GM19468 (cell line): Measurements from ENCODE around the gene AHRR.
"Not testable (repeated sequence)": the region's sequence is repeated elsewhere in the genome, so short reads cannot be mapped to it uniquely, and the experiment has no call there.

ENCODE experiments used
- ATAC-seq: cut with Tn5 transposase; IDR thresholded peaks from one replicate; pipeline ENCODE4 v1.9.1; 2021; ENCODE audit warnings: mild to moderate bottlenecking, moderate library complexity, moderate number of reproducible peaks; ENCODE audit not compliant: unreplicated experiment; ENCODE audit errors: extremely low read depth

The AHRR gene

DNA sequence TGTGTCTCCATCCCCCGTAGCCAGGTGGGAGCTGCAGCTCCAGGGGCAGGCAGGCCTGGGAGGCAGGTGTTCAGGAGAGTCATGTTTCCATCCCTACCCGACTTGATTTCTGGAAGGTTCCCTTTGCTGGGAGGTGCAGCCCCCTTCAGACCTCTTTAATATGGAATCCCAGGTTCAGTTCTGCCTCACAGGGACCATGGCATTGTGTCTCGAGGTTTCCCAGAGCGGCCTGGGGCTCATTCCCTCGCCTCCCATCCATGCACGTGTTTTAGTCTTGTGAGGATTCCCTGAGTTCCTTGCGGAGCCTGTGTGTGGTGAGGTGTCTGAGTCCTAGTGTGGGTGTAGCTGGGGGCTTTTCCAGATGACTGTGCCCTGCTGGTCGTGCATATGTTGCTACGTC is 16.5 kb upstream of the AHRR start:
- ATAC-seq = no peak

DNA sequence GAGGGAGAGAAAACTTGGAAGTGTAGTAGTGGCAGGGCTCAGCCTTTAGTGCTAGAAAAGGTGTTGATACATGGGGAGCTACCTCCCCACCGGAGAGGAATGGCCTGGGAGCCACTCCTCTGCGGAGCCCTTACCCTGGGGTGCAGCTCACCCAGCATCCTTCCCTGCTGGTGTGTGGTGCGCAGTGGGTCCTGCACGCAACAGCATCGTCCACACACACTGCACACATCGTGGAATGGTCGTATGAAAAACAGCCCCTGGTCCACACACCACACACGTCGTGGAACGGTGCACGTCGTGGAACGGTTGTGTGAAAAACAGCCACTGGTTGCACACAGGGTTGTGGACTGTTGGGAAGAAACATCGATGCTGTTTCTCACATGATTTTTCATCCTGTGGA is 16.1 kb upstream of the AHRR start:
- no peak for ATAC-seq

DNA sequence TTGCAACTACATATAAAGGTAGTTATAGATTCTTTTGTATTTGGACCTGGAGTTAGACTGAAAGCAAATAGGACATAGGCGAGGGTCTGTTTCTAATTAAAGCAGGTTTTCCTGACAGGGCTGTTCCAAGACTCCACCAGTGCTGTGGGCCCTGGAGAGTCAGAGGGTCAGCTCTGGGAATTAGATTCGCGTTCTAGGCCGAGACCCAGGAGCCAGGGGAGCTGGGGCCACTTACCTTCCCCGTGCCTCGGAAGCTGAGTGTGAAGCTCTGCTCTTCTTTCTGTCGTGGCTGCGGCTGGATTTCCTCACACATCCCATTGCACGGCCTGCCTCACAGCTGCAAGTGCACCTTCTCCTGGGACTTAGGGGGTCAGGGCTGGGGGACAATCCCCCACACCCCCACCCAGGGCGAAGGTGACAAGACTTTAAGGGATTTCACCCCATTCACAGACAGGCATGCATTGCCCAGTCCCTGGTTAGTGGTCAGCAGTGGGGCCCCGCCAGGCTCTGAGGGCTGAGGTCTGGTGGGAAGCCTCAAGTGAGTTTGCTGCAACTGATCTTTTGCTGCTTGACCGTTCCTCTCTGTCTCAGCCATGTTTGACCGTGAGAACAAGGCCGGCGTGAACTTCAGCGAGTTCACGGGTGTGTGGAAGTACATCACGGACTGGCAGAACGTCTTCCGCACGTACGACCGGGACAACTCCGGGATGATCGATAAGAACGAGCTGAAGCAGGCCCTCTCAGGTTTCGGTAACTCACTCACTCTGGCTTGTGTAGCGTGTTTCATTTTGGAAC is 15.3 kb upstream of the AHRR start:
- ATAC-seq = no peak

- no peak for ATAC-seq
Measured at GRCh38 chr5:307306-307705, 14.2 kb upstream of the AHRR start.

DNA sequence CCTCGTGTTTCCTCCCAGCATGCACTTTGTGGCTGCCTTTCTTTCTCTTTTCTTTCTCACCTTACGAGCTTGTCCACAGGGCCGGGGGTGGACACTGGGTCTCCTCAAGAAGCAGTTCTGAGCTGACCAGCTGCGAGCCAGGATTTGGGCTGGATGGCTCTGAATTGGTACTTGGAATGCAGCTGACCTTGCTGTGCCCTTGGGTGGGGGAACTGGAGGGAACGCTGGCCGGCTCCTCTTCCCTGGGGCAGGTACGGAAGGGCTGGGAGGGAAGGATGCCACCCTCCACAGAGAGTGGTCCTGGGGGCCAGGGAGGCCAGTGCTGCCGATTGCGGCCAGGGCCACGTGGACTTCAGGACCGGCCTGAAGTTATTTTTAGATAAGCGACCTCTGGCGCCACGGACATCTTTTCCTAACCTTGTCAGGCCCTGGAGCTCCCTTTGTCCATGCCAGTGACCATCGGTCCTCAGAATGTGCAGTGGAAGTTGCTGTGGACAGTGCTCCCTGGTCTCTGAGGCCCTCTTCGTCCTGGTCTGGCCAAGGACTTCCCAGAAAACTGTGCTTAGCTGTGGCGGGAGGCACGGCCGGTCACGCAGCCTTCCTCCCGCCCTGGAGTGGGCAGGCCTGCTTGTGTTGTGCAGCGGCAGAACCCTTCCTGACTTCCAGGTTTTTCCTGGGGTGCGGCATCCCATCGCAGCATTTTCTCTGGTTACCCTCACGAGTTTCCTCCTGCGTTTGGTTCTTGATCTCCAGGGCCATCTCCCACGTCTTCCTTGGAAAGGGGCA is 13.5 kb upstream of the AHRR start:
- no peak for ATAC-seq

DNA sequence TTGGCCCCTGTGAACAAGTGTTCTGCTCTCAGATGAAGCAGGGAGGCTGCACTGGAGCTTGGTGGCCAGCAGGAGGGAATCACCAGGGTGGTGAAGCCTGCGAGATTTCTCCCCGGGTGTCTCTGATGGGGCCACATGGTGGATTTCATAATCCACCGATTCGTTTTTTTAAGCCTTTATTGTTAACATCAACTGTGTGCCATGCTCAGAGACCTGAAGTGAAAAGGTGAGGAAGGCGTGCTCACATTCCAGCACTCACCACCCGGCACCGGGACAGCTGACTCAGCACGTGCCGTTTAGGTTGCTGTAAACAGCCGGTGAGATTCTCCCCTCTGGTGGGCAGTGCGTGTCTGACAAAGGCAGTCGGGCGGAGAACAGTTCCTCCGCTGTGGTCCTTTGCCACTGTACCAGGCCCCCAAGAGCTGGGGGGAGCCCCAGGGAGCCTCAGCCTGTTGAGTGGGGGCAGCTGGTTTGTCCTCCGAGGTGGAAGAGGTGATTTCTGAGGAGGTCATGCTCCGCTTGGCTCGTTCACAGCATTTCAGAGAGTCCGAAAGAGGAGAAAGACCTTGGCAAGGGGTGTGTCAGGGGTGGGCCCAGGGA is 12.7 kb upstream of the AHRR start:
- no peak for ATAC-seq

DNA sequence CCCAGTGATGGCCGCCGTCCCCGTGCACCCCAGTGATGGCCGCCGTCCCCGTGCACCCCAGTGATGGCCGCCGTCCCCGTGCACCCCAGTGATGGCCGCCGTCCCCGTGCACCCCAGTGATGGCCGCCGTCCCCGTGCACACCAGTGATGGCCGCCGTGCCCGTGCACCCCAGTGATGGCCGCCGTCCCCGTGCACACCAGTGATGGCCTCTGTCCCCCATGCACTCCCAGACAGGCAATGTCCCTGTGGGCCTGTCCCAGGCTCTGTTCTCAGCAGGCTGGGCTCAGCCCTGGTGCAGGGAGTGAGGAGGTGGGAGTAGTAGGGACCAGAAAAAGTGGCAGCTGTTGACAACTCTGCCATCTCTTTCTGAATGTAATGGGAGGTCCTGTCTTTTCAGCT is 11.7 kb upstream of the AHRR start:
- not testable (repeated sequence) for ATAC-seq

DNA sequence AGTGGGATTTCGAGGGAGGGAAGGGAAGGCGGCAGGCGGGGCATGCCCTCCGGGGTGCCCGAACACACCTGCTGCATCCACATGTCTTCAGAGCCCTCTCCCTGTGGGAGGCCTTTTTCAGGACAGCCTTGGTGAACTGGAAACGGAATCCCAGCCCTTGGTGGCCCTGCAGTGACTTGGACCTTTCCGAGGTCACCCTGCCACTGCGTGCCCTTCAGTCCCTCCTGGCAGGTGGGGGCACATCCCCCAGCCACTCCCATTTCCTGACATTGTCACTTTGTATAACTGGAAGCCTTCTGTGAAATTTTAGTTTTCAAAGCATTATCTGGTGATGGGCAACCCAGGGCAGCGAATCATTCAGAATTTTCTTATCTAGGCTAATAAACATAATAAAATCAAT is 11.0 kb upstream of the AHRR start:
- no peak for ATAC-seq

DNA sequence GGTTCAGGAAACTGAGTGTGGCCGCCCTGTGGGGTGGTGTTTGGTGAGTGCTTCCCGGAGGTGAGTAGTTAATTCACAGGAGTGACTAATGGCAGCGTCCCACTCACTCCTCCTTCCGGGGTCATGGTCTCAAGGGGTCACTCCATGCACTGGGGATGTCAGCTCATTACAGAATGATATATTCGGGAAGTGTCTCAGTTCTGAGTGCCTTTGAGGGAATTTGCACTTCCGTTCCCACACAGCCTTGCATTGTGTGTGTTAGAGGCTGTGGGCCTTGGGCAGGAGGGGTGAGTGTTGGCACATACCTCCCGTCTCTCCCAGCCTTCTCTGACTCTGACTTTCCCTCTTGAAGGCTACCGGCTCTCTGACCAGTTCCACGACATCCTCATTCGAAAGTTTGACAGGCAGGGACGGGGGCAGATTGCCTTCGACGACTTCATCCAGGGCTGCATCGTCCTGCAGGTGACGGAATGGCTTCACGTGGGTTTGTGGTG is 10.5 kb upstream of the AHRR start:
- ATAC-seq = no peak

GRCh38 chr5:311963-312362 is 9.6 kb upstream of the AHRR start:
- no peak for ATAC-seq

- no peak for ATAC-seq
Measured at GRCh38 chr5:312845-313244, 8.7 kb upstream of the AHRR start.

DNA sequence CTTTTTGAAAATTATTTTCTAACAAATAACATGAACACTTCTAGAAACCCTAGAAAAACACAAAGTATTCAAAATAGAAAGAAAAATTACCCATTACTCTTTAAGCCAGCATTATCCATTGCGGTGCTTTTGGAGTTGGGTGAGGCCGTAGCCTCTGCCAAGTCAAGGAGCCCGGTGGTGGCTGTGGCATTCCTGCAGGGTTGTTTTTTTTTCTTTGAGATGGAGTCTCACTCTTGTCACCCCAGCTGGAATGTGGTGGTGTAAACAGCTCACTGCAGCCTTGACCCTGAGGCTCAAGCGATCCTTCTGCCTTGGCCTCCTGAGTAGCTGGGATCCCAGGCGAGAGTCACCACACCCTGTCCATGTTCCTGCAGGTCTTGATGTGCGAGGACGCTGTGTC is 8.2 kb upstream of the AHRR start:
- ATAC-seq = no peak

GRCh38 chr5:313806-314376 is 7.6 kb upstream of the AHRR start:
- ATAC-seq = no peak

- no peak for ATAC-seq
Measured at GRCh38 chr5:314676-315487, 6.6 kb upstream of the AHRR start.

DNA sequence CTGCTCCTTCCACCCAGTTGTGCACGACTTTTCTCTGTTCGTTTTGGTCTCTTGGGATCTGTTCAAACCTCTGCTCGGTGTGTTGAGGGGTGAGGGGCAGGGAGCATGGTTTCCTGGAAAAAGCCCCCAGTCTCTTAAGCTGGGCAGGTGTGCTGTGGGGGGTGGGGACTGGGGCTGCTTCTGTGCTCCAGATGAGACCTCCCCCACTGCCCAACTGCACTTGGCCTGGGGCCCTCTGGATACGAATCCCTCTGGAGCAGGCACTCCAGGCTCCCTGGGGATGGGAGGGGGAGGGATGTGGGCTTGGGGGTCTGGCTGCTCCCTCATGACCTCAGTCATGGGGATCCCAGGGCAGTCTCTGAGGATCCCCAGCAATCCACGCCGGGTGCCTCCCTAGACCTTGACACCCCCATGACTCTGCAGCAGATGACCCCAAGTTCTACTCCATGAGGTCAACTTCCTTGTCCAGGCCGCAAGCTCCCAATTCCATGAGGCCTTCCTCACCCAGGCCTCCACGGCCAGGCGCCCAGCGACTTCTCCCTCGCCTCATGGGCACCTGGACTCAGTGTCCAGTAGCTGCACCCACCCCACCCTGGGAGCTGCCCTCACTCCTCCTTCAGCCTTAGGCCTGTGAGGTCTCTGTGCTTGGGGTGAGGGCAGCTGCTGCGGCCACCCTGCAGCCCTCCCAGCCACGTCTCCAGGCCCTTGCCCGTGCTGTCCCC is 5.9 kb upstream of the AHRR start:
- no peak for ATAC-seq

- ATAC-seq = no peak
Measured at GRCh38 chr5:316210-317085, 5.1 kb upstream of the AHRR start.

- peak; percentile 80 for ATAC-seq
Measured at GRCh38 chr5:317086-317811, 4.3 kb upstream of the AHRR start.
